IMR-90 (cell line): ENCODE measurements around the gene SLC4A2. TPM values are rescaled to one million over a fixed set of nuclear protein-coding genes. Genes with fewer than 3 reads are reported as not detected.

ENCODE experiments used
- ATAC-seq: fragments of 200-7000 bp; cut with Tn5 transposase; 2 replicates; pipeline ENCODE4 v1.9.1; 2020; ENCODE audit warnings: low read depth, mild to moderate bottlenecking, moderate library complexity
- BruUV-seq: library from RNA; stranded (reverse); fragments of 400-500 nt; replicated peaks from 2 replicates; lab custom pipeline; 2021; lab: Mats Ljungman, UMichigan
- CTCF ChIA-PET: fragments of 300-600 bp; formaldehyde crosslinking; extraction: SDS; loops from one replicate; lab custom pipeline; 2021; ENCODE audit warnings: antibody characterized with exemption; lab: Yijun Ruan, JAX
- POLR2A ChIA-PET: fragments of 300-600 bp; sonication (Branson Sonifier 250); formaldehyde crosslinking; loops from one replicate; lab custom pipeline; 2022; ENCODE audit warnings: antibody characterized with exemption; ENCODE audit not compliant: unreplicated experiment; lab: Charles Lee
- DNase-seq: peaks from one replicate; pipeline ENCODE4 v3.0.0; 2013
- H2AFZ ChIP-seq: replicated peaks from 2 replicates; pipeline ENCODE3; 2013; ENCODE audit warnings: low read length, mild to moderate bottlenecking; ENCODE audit not compliant: poor library complexity
- H2AK5ac ChIP-seq: 2 replicates; pipeline ENCODE4 v1.6.1; 2013; ENCODE audit warnings: low read depth, low read length, inconsistent platforms
- H2AK9ac ChIP-seq: replicated peaks from 2 replicates; pipeline ENCODE3; 2013; ENCODE audit warnings: mild to moderate bottlenecking, low read depth, low read length, moderate library complexity; ENCODE audit not compliant: poor library complexity
- H2BK120ac ChIP-seq: 2 replicates; pipeline ENCODE4 v1.6.1; 2013; ENCODE audit warnings: low read depth, low read length, inconsistent platforms
- H2BK15ac ChIP-seq: 3 replicates; pipeline ENCODE4 v1.6.1; 2013; ENCODE audit warnings: low read depth, low read length, inconsistent platforms
- H2BK20ac ChIP-seq: 2 replicates; pipeline ENCODE4 v1.6.1; 2013; ENCODE audit warnings: low read depth, mild to moderate bottlenecking, inconsistent platforms, low read length, moderate library complexity
- H2BK5ac ChIP-seq: 2 replicates; pipeline ENCODE4 v1.6.1; 2013; ENCODE audit warnings: mild to moderate bottlenecking, low read depth, low read length, inconsistent platforms; ENCODE audit not compliant: poor library complexity, severe bottlenecking
- H3K14ac ChIP-seq: replicated peaks from 2 replicates; pipeline ENCODE4 v1.6.1; 2013; ENCODE audit warnings: low read depth, low read length, inconsistent platforms
- H3K18ac ChIP-seq: 2 replicates; pipeline ENCODE4 v1.6.1; 2013; ENCODE audit warnings: low read depth, low read length, control low read depth
- H3K23ac ChIP-seq: 2 replicates; pipeline ENCODE4 v1.6.1; 2013; ENCODE audit warnings: low read depth, low read length, inconsistent platforms
- H3K27ac ChIP-seq: 2 replicates; pipeline ENCODE4 v1.5.1; 2013; ENCODE audit warnings: mild to moderate bottlenecking, control low read depth, low read length; ENCODE audit not compliant: insufficient read depth
- H3K27me3 ChIP-seq: 2 replicates; pipeline ENCODE4 v1.6.1; 2013; ENCODE audit warnings: low read length; ENCODE audit not compliant: control insufficient read depth, insufficient read depth
- H3K36me3 ChIP-seq: 2 replicates; pipeline ENCODE4 v1.6.1; 2013; ENCODE audit warnings: low read length, mixed read lengths; ENCODE audit not compliant: control insufficient read depth, insufficient read depth
- H3K4ac ChIP-seq: 2 replicates; pipeline ENCODE4 v1.6.1; 2013; ENCODE audit warnings: low read depth, low read length, inconsistent platforms
- H3K4me1 ChIP-seq: 2 replicates; pipeline ENCODE4 v1.6.1; 2013; ENCODE audit warnings: low read length, mixed read lengths; ENCODE audit not compliant: control insufficient read depth, insufficient read depth
- H3K4me2 ChIP-seq: 2 replicates; pipeline ENCODE4 v1.6.1; 2013; ENCODE audit warnings: low read depth, mild to moderate bottlenecking, control low read depth, low read length, moderate library complexity
- H3K4me3 ChIP-seq: 2 replicates; pipeline ENCODE4 v1.5.1; 2013; ENCODE audit warnings: low read depth, mild to moderate bottlenecking, control low read depth, low read length, moderate library complexity; ENCODE audit not compliant: insufficient read depth
- H3K56ac ChIP-seq: 2 replicates; pipeline ENCODE4 v1.6.1; 2013; ENCODE audit warnings: low read length, inconsistent platforms; ENCODE audit not compliant: insufficient read depth; ENCODE audit errors: extremely low read depth
- H3K79me1 ChIP-seq, 2 experiments: 2 replicates each; pipeline ENCODE4 v1.6.1; 2013; ENCODE audit warnings: low read length in 2 of 2, inconsistent platforms in 1 of 2, low read depth in 1 of 2
- H3K9ac ChIP-seq: 2 replicates; pipeline ENCODE4 v1.6.1; 2013; ENCODE audit warnings: low read depth, low read length, control low read depth
- H3K9me1 ChIP-seq: 2 replicates; pipeline ENCODE4 v1.6.1; 2013; ENCODE audit warnings: low read length, inconsistent platforms; ENCODE audit not compliant: insufficient read depth
- H3K9me3 ChIP-seq: 2 replicates; pipeline ENCODE4 v1.6.1; 2013; ENCODE audit warnings: low read length; ENCODE audit not compliant: control insufficient read depth, insufficient read depth
- H4K20me1 ChIP-seq: 2 replicates; pipeline ENCODE4 v1.6.1; 2013; ENCODE audit warnings: low read length, inconsistent platforms; ENCODE audit not compliant: insufficient read depth
- H4K5ac ChIP-seq: 2 replicates; pipeline ENCODE4 v1.6.1; 2013; ENCODE audit warnings: mild to moderate bottlenecking, low read depth, low read length, control low read depth
- H4K8ac ChIP-seq, 2 experiments: 2 replicates each; pipeline ENCODE4 v1.6.1; 2013; ENCODE audit warnings: low read depth in 2 of 2, low read length in 2 of 2, control low read depth in 1 of 2, inconsistent platforms in 1 of 2
- H4K91ac ChIP-seq: 2 replicates; pipeline ENCODE4 v1.6.1; 2013; ENCODE audit warnings: low read depth, low read length, inconsistent platforms; ENCODE audit not compliant: insufficient read depth
- BHLHE40 ChIP-seq: fragments of 150-350 bp; IDR thresholded peaks from 2 replicates; pipeline ENCODE4 v1.6.1; 2016; ENCODE audit warnings: mild to moderate bottlenecking, low read depth, low read length
- RCOR1 ChIP-seq: IDR thresholded peaks from 2 replicates; pipeline ENCODE4 v1.6.1; 2012; ENCODE audit warnings: mild to moderate bottlenecking, low read length, improper control_type of control experiment; ENCODE audit not compliant: insufficient replicate concordance
- RFX5 ChIP-seq: IDR thresholded peaks from 2 replicates; pipeline ENCODE4 v1.8.0; 2012; ENCODE audit warnings: low read depth, mild to moderate bottlenecking, low read length, moderate library complexity
- WGBS, 2 experiments: methylation state at CpG; one replicate each; pipeline versions ENCODE4 v1.1.5 to v1.1.7; 2013; ENCODE audit warnings: missing lambda C conversion rate in 2 of 2; ENCODE audit not compliant: insufficient read length in 1 of 2; ENCODE audit errors: extremely low coverage in 2 of 2; 5-methylcytosine and 5-hydroxymethylcytosine counted together
- dilution Hi-C: fragments of 300-500 bp; cut with HindIII; formaldehyde crosslinking; loops from one replicate; pipeline ENCODE4 v1.14.3; 2018; ENCODE audit warnings: low sequenced_read_pairs; ENCODE audit not compliant: unreplicated experiment
- in situ Hi-C: fragments of 300-500 bp; cut with MboI; formaldehyde crosslinking; loops from 3 replicates; pipeline ENCODE4 v1.14.3; 2019; ENCODE audit warnings: low sequenced_read_pairs, inconsistent platforms, mixed read lengths
- intact Hi-C: fragments of 100-400 bp; cut with micrococcal nuclease; formaldehyde crosslinking; loops from 2 replicates; pipeline ENCODE4 v1.10.0; 2022
- polyA plus RNA-seq, 3 experiments: library from polyadenylated mRNA; depleted of rRNA; stranded (reverse); fragments of >200 nt; gene quantifications; 2 replicates each; pipeline ENCODE4 v1.2.3, GENCODE V29; 2012; ENCODE audit warnings: low replicate concordance in 1 of 3
- total RNA-seq: library from RNA; depleted of rRNA; stranded (reverse); fragments of >200 nt; gene quantifications from 2 replicates; pipeline ENCODE4 v1.2.3, GENCODE V29; 2012

Gene SLC4A2
- total and polyA plus RNA-seq, 2 of the 4 experiments (the other 2 are of a cell fraction): 29.6 to 91.0 TPM

DNA sequence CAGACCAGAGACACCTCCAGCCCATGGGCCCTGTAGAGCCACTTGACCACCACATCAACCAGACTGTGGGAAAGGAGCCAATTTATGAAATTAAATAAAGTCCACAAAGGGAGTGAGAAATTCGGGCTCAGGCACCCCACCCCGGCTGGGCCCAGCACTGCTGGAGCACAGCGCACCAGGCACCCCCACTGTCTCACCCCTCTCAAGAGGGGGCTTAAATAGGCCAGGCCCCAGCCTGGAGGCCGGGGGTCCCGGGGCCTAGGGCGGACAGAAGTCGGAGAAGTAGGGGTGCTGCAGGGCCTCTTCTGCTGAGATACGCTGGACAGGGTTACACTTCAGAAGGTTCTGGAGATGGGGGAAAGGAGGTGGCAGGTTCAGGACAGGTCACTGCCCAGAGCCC is 5.6 kb upstream of the SLC4A2 start:
- Histone ChIP-seq H3K9ac (no peak overlapping the region), H2AFZ (no peak overlapping the region), H4K5ac (no peak overlapping the region), H2AK5ac (no peak overlapping the region), H3K79me1 (peaks cover 8 to 21% of the 10 kb centered on the region in 2 experiments), H2AK9ac (no peak overlapping the region), H3K4ac (no peak overlapping the region), H3K18ac (no peak overlapping the region), H3K4me3 (no peak overlapping the region), H3K36me3 (no peaks in the 10 kb centered on the region), H3K27ac (no peak overlapping the region), H4K20me1 (peaks cover 5% of the 10 kb centered on the region; the same call in 1 of the 2 replicates), H4K8ac (no peak overlapping the region), H3K14ac (no peak overlapping the region), H3K4me1 (peaks cover 11% of the 10 kb centered on the region), H3K23ac (no peak overlapping the region), H3K4me2 (no peak overlapping the region), H3K27me3 (no peaks in the 10 kb centered on the region; the same call in 1 of the 2 replicates), H4K91ac (no peak overlapping the region), H2BK20ac (no peak overlapping the region), H2BK120ac (no peak overlapping the region), H2BK15ac (no peak overlapping the region), H3K9me3 (no peaks in the 10 kb centered on the region), H3K56ac (no peak overlapping the region), H3K9me1 (peaks cover 7% of the 10 kb centered on the region; the same call in 1 of the 2 replicates), H2BK5ac (no peak overlapping the region)
- no TSS peak for BruUV-seq
- dilution Hi-C loops (no loop called here), in situ Hi-C loops (no loop called here), intact Hi-C loops (no loop called here)
- TF ChIP-seq RCOR1 (no peak), RFX5 (no peak), BHLHE40 (no peak)
- CTCF ChIA-PET: interaction anchor here (0.6 kb wide), 1 partner anchor 368 kb away, joined by 5 read pairs; no protein-coding TSS in a partner anchor
- no CpG with 5 or more reads among the region's 8 CpGs for WGBS, 2 experiments
- ATAC-seq (no peak), DNase-seq (no peak)
- POLR2A ChIA-PET: no interaction called here
